ENCODE results near the gene PRR12.
A peak's percentile ranks its signal among the peaks of the same experiment; 100 is the strongest.

The PRR12 gene
- total RNA-seq = 13.4 to 112 (median 41.7) reads per million in 9 experiments

GRCh38 chr19:49590971-49591730, at the start of gene PRR12:
PRR12 (plus strand) TSS chr19:49591182; CDS start chr19:49591655, 473 bp downstream.
- peak; percentile 55 to 63 (median 62) for DNase-seq
- Mint-ChIP-seq H3K27ac (peak within 1 kb of the TSS; percentile 2 to 87), H3K4me3 (peak within 1 kb of the TSS; percentile 79 to 89), H3K27me3 (no peaks in the 10 kb centered on the region), H3K4me1 (ENCODE audit: low read depth in 2 of 2) (peaks cover 34 to 36% of the 10 kb centered on the region in 2 donors), H3K36me3 (ENCODE audit: insufficient read depth) (peaks cover 36% of the 10 kb centered on the region), H3K9me3 (no peaks in the 10 kb centered on the region)
- peak; percentile 23 for ATAC-seq (replicated peaks)

- Mint-ChIP-seq H3K27ac (no peak overlapping the region), H3K9me3 (no peaks in the 10 kb centered on the region), H3K36me3 (ENCODE audit: insufficient read depth) (no peaks in the 10 kb centered on the region), H3K4me1 (ENCODE audit: low read depth in 2 of 2) (peaks cover 3 to 7% of the 10 kb centered on the region in 2 donors), H3K4me3 (no peak overlapping the region), H3K27me3 (peaks cover 0 to 8% of the 10 kb centered on the region in 2 donors)
- ATAC-seq (replicated peaks) = no peak
- no peak for DNase-seq
Observed at GRCh38 chr19:49541914-49542313, 49.1 kb upstream of the PRR12 start.

- Mint-ChIP-seq H3K27ac (no peak overlapping the region), H3K27me3 (peaks cover 0 to 8% of the 10 kb centered on the region in 2 donors), H3K4me1 (ENCODE audit: low read depth in 2 of 2) (peaks cover 4 to 8% of the 10 kb centered on the region in 2 donors), H3K9me3 (no peaks in the 10 kb centered on the region), H3K36me3 (ENCODE audit: insufficient read depth) (no peaks in the 10 kb centered on the region), H3K4me3 (no peak overlapping the region)
- ATAC-seq (replicated peaks) (no peak), DNase-seq (no peak)
Observed at GRCh38 chr19:49542446-49542845, 48.5 kb upstream of the PRR12 start.

GRCh38 chr19:49543032-49543431, 48.0 kb upstream of the PRR12 start:
- Mint-ChIP-seq H3K27ac (no peak overlapping the region), H3K4me1 (ENCODE audit: low read depth in 2 of 2) (peaks cover 4 to 8% of the 10 kb centered on the region in 2 donors), H3K4me3 (no peak overlapping the region), H3K27me3 (peaks cover 0 to 8% of the 10 kb centered on the region in 2 donors), H3K36me3 (ENCODE audit: insufficient read depth) (no peaks in the 10 kb centered on the region), H3K9me3 (no peaks in the 10 kb centered on the region)
- ATAC-seq (replicated peaks) = no peak
- DNase-seq = no peak

- Mint-ChIP-seq H3K4me3 (no peak overlapping the region), H3K4me1 (ENCODE audit: low read depth in 2 of 2) (peaks cover 4 to 8% of the 10 kb centered on the region in 2 donors), H3K27ac (no peak overlapping the region), H3K36me3 (ENCODE audit: insufficient read depth) (no peaks in the 10 kb centered on the region), H3K9me3 (no peaks in the 10 kb centered on the region), H3K27me3 (peaks cover 0 to 8% of the 10 kb centered on the region in 2 donors)
- ATAC-seq (replicated peaks) (no peak), DNase-seq (no peak)
Observed at GRCh38 chr19:49544154-49544553, 46.8 kb upstream of the PRR12 start.

GRCh38 chr19:49546825-49547565, 44.0 kb upstream of the PRR12 start:
- peaks cover 0 to 8% of the 10 kb centered on the region in 2 donors for H3K27me3 Mint-ChIP-seq

GRCh38 chr19:49549045-49549444, 41.9 kb upstream of the PRR12 start:
- DNase-seq (no peak), ATAC-seq (replicated peaks) (no peak)
- no peaks in the 10 kb centered on the region for H3K9me3 Mint-ChIP-seq
- H3K27me3 Mint-ChIP-seq = no peaks in the 10 kb centered on the region
- peaks cover 19 to 26% of the 10 kb centered on the region in 2 donors for H3K4me1 Mint-ChIP-seq (ENCODE audit: low read depth in 2 of 2)
- no peak overlapping the region for H3K27ac Mint-ChIP-seq
- H3K36me3 Mint-ChIP-seq (ENCODE audit: insufficient read depth) = peaks cover 4% of the 10 kb centered on the region
- no peak overlapping the region for H3K4me3 Mint-ChIP-seq

More at GRCh38 chr19:49546825-49547565, 44.0 kb upstream of the PRR12 start:
- ATAC-seq (replicated peaks) = peak; percentile 92
- no peak overlapping the region for H3K27ac Mint-ChIP-seq
- H3K36me3 Mint-ChIP-seq (ENCODE audit: insufficient read depth) = peaks cover 4% of the 10 kb centered on the region
- peak; percentile 71 to 73 (median 72) for DNase-seq
- H3K4me3 Mint-ChIP-seq = peak overlapping the region; percentile 24 to 69
- H3K9me3 Mint-ChIP-seq = no peaks in the 10 kb centered on the region
- peaks cover 4 to 12% of the 10 kb centered on the region in 2 donors for H3K4me1 Mint-ChIP-seq (ENCODE audit: low read depth in 2 of 2)

- peaks cover 18% of the 10 kb centered on the region for H3K36me3 Mint-ChIP-seq (ENCODE audit: insufficient read depth)
- no peaks in the 10 kb centered on the region for H3K27me3 Mint-ChIP-seq
- no peak overlapping the region for H3K4me3 Mint-ChIP-seq
- no peak overlapping the region for H3K27ac Mint-ChIP-seq
- H3K4me1 Mint-ChIP-seq (ENCODE audit: low read depth in 2 of 2) = peaks cover 36% of the 10 kb centered on the region in 2 donors
- DNase-seq = no peak
- no peak for ATAC-seq (replicated peaks)
- peaks cover 0 to 6% of the 10 kb centered on the region in 2 donors for H3K9me3 Mint-ChIP-seq
Observed at GRCh38 chr19:49551531-49551930, 39.5 kb upstream of the PRR12 start.

GRCh38 chr19:49552749-49553148, 38.2 kb upstream of the PRR12 start:
- Mint-ChIP-seq H3K4me1 (ENCODE audit: low read depth in 2 of 2) (peaks cover 36 to 38% of the 10 kb centered on the region in 2 donors), H3K27ac (peak overlapping the region; percentile 87 to 92), H3K27me3 (no peaks in the 10 kb centered on the region), H3K36me3 (ENCODE audit: insufficient read depth) (peaks cover 28% of the 10 kb centered on the region), H3K9me3 (peaks cover 0 to 6% of the 10 kb centered on the region in 2 donors), H3K4me3 (peak overlapping the region; percentile 67 to 73)
- ATAC-seq (replicated peaks) (no peak), DNase-seq (no peak)

GRCh38 chr19:49553451-49554271, 37.3 kb upstream of the PRR12 start:
- Mint-ChIP-seq H3K4me3 (peak overlapping the region; percentile 35 to 83), H3K27ac (peak overlapping the region; percentile 86 to 92), H3K36me3 (ENCODE audit: insufficient read depth) (peaks cover 36% of the 10 kb centered on the region), H3K4me1 (ENCODE audit: low read depth in 2 of 2) (peaks cover 40 to 41% of the 10 kb centered on the region in 2 donors), H3K27me3 (no peaks in the 10 kb centered on the region), H3K9me3 (peaks cover 0 to 6% of the 10 kb centered on the region in 2 donors)
- DNase-seq (no peak), ATAC-seq (replicated peaks) (no peak)

- H3K4me3 Mint-ChIP-seq = peak overlapping the region; percentile 76 to 83
Observed at GRCh38 chr19:49554701-49555181, 36.2 kb upstream of the PRR12 start.

GRCh38 chr19:49555600-49556411, 35.2 kb upstream of the PRR12 start:
- H3K4me3 Mint-ChIP-seq = peak overlapping the region; percentile 27 to 91
- ATAC-seq (replicated peaks) (peak; percentile 41), DNase-seq (peak in 2 of 3 experiments; percentile 73 to 78)
- peak overlapping the region; percentile 86 to 92 for H3K27ac Mint-ChIP-seq
- peaks cover 59 to 60% of the 10 kb centered on the region in 2 donors for H3K4me1 Mint-ChIP-seq (ENCODE audit: low read depth in 2 of 2)
- H3K9me3 Mint-ChIP-seq = peaks cover 0 to 6% of the 10 kb centered on the region in 2 donors
- no peaks in the 10 kb centered on the region for H3K27me3 Mint-ChIP-seq
- peaks cover 38% of the 10 kb centered on the region for H3K36me3 Mint-ChIP-seq (ENCODE audit: insufficient read depth)

More at GRCh38 chr19:49554701-49555181, 36.2 kb upstream of the PRR12 start:
- Mint-ChIP-seq H3K4me1 (ENCODE audit: low read depth in 2 of 2) (peaks cover 49% of the 10 kb centered on the region in 2 donors), H3K36me3 (ENCODE audit: insufficient read depth) (peaks cover 38% of the 10 kb centered on the region), H3K27me3 (no peaks in the 10 kb centered on the region), H3K27ac (peak overlapping the region; percentile 86 to 92), H3K9me3 (peaks cover 0 to 6% of the 10 kb centered on the region in 2 donors)
- ATAC-seq (replicated peaks) (peak; percentile 3), DNase-seq (no peak)
